ENCODE measurements around the gene SPHKAP.
A peak's percentile ranks its signal among the peaks of the same experiment; 100 is the strongest.

Gene SPHKAP

GRCh38 chr2:228039752-228040534, 141.5 kb downstream of the SPHKAP start:
- TF ChIP-seq CTCF (conservative IDR thresholded peaks at IDR 0.05; ENCODE audit: low read depth, low read length) = peak; percentile 76
- no peak overlapping the region for H3K4me3 ChIP-seq (ENCODE audit: low read length)
- DNase-seq (ENCODE audit: low read depth) = no peak

GRCh38 chr2:228038967-228039366, 142.5 kb downstream of the SPHKAP start:
- DNase-seq (ENCODE audit: low read depth) = no peak

GRCh38 chr2:228037915-228038314, 143.6 kb downstream of the SPHKAP start:
- no peak for DNase-seq (ENCODE audit: low read depth)
- no peak overlapping the region for H3K4me3 ChIP-seq (ENCODE audit: low read length)
- no peak for TF ChIP-seq CTCF (conservative IDR thresholded peaks at IDR 0.05; ENCODE audit: low read depth, low read length)

More at GRCh38 chr2:228038967-228039366, 142.5 kb downstream of the SPHKAP start:
- H3K4me3 ChIP-seq (ENCODE audit: low read length) = no peak overlapping the region
- no peak for TF ChIP-seq CTCF (conservative IDR thresholded peaks at IDR 0.05; ENCODE audit: low read depth, low read length)

GRCh38 chr2:228023619-228024018, 157.9 kb downstream of the SPHKAP start:
- DNase-seq (ENCODE audit: low read depth) = no peak
- TF ChIP-seq CTCF (conservative IDR thresholded peaks at IDR 0.05; ENCODE audit: low read depth, low read length) = no peak
- H3K4me3 ChIP-seq (ENCODE audit: low read length) = no peak overlapping the region

GRCh38 chr2:228018311-228018710, 163.2 kb downstream of the SPHKAP start:
- no peak for TF ChIP-seq CTCF (conservative IDR thresholded peaks at IDR 0.05; ENCODE audit: low read depth, low read length)
- DNase-seq (ENCODE audit: low read depth) = no peak
- H3K4me3 ChIP-seq (ENCODE audit: low read length) = no peak overlapping the region

- no peak for DNase-seq (ENCODE audit: low read depth)
- H3K4me3 ChIP-seq (ENCODE audit: low read length) = no peak overlapping the region
- no peak for TF ChIP-seq CTCF (conservative IDR thresholded peaks at IDR 0.05; ENCODE audit: low read depth, low read length)
These were observed 163.7 kb downstream of the SPHKAP start for GRCh38 chr2:228017784-228018183.

- H3K4me3 ChIP-seq (ENCODE audit: low read length) = no peak overlapping the region
- no peak for DNase-seq (ENCODE audit: low read depth)
- TF ChIP-seq CTCF (conservative IDR thresholded peaks at IDR 0.05; ENCODE audit: low read depth, low read length) = no peak
These were observed 165.1 kb downstream of the SPHKAP start for GRCh38 chr2:228016402-228016801.
